A673 (cell line): ENCODE measurements around the gene CCN2. TPM values are rescaled to one million over a fixed set of nuclear protein-coding genes. Genes with fewer than 3 reads are reported as not detected.

Source experiments
- BruUV-seq: library from RNA; stranded (reverse); fragments of 400-500 nt; replicated peaks from 2 replicates; lab custom pipeline; 2021; lab: Mats Ljungman, UMichigan
- CTCF ChIA-PET: fragments of 300-600 bp; sonication (Branson Sonifier 250); formaldehyde crosslinking; loops from one replicate; lab custom pipeline; 2022; ENCODE audit warnings: antibody characterized with exemption; lab: Charles Lee
- POLR2A ChIA-PET: fragments of 300-600 bp; sonication (Branson Sonifier 250); formaldehyde crosslinking; loops from one replicate; lab custom pipeline; 2022; ENCODE audit warnings: antibody characterized with exemption; ENCODE audit not compliant: low non-redundant PET; lab: Charles Lee
- DNase-seq: peaks from one replicate; pipeline ENCODE4 v3.0.0-alpha.2; 2015; ENCODE audit warnings: low spot score
- H3K27ac ChIP-seq: fragments of 200-600 bp; sonication (generic); 2 replicates; pipeline ENCODE4 v1.5.1; 2016; ENCODE audit warnings: mixed run types, low read depth, mild to moderate bottlenecking, mixed read lengths, antibody characterized with exemption, low read length; ENCODE audit not compliant: poor library complexity, severe bottlenecking
- H3K27me3 ChIP-seq: fragments of 200-600 bp; sonication (generic); replicated peaks from 2 replicates; pipeline ENCODE4 v1.6.1; 2017; ENCODE audit warnings: mixed run types, low read depth, mild to moderate bottlenecking, mixed read lengths, antibody characterized with exemption, low read length; ENCODE audit not compliant: insufficient read depth, poor library complexity
- H3K36me3 ChIP-seq: fragments of 200-600 bp; sonication (generic); 2 replicates; pipeline ENCODE4 v1.6.1; 2016; ENCODE audit warnings: mixed run types, mild to moderate bottlenecking, mixed read lengths, antibody characterized with exemption, low read length; ENCODE audit not compliant: insufficient read depth, poor library complexity, severe bottlenecking
- H3K4me1 ChIP-seq: fragments of 200-600 bp; sonication (generic); 2 replicates; pipeline ENCODE4 v1.6.1; 2017; ENCODE audit warnings: mixed run types, mild to moderate bottlenecking, mixed read lengths, antibody characterized with exemption, low read length; ENCODE audit not compliant: insufficient read depth, poor library complexity, severe bottlenecking
- H3K4me3 ChIP-seq: fragments of 200-600 bp; sonication (generic); 2 replicates; pipeline ENCODE4 v1.5.1; 2016; ENCODE audit warnings: low read depth, mixed run types, mild to moderate bottlenecking, mixed read lengths, low read length; ENCODE audit not compliant: poor library complexity, severe bottlenecking
- H3K9me3 ChIP-seq: fragments of 200-600 bp; sonication (generic); 2 replicates; pipeline ENCODE4 v1.6.1; 2016; ENCODE audit warnings: mixed run types, low read depth, mild to moderate bottlenecking, mixed read lengths, antibody characterized with exemption, low read length; ENCODE audit not compliant: poor library complexity, severe bottlenecking
- CTCF ChIP-seq: fragments of 300-800, 200-600 bp; sonication (generic); conservative IDR thresholded peaks from 2 replicates; pipeline ENCODE4 v1.5.1; 2017; ENCODE audit warnings: low read depth, mild to moderate bottlenecking, antibody characterized with exemption, low read length, moderate library complexity, mixed read lengths
- EZH2 ChIP-seq: fragments of 200-600 bp; sonication (generic); IDR thresholded peaks from 2 replicates; pipeline ENCODE4 v1.6.1; 2017; ENCODE audit warnings: borderline replicate concordance, low read depth, mild to moderate bottlenecking, mixed read lengths, antibody characterized with exemption, low read length; ENCODE audit not compliant: poor library complexity, severe bottlenecking
- intact Hi-C: fragments of 100-400 bp; cut with micrococcal nuclease; formaldehyde crosslinking; loops from one replicate; pipeline ENCODE4 v1.10.0; 2022; ENCODE audit not compliant: unreplicated experiment
- total RNA-seq: library from RNA; stranded (reverse); gene quantifications from 2 replicates; pipeline ENCODE4 v1.2.3, GENCODE V29; 2021

The CCN2 gene
- total RNA-seq, 1 experiment from 2014 or later: 17.5 TPM

GRCh38 chr6:131998255-131998982 is 47.2 kb upstream of the CCN2 start:
- Histone ChIP-seq H3K4me1 (no peaks in the 10 kb centered on the region), H3K4me3 (no peak overlapping the region), H3K36me3 (no peaks in the 10 kb centered on the region), H3K27me3 (no peaks in the 10 kb centered on the region), H3K27ac (no peak overlapping the region), H3K9me3 (no peaks in the 10 kb centered on the region)
- BruUV-seq: no TSS peak
- CTCF ChIA-PET: no interaction called here
- TF ChIP-seq EZH2: no peak
- no peak for TF ChIP-seq CTCF
- intact Hi-C loops: no loop called here
- POLR2A ChIA-PET: no interaction called here
- DNase-seq: peak; percentile 14

DNA sequence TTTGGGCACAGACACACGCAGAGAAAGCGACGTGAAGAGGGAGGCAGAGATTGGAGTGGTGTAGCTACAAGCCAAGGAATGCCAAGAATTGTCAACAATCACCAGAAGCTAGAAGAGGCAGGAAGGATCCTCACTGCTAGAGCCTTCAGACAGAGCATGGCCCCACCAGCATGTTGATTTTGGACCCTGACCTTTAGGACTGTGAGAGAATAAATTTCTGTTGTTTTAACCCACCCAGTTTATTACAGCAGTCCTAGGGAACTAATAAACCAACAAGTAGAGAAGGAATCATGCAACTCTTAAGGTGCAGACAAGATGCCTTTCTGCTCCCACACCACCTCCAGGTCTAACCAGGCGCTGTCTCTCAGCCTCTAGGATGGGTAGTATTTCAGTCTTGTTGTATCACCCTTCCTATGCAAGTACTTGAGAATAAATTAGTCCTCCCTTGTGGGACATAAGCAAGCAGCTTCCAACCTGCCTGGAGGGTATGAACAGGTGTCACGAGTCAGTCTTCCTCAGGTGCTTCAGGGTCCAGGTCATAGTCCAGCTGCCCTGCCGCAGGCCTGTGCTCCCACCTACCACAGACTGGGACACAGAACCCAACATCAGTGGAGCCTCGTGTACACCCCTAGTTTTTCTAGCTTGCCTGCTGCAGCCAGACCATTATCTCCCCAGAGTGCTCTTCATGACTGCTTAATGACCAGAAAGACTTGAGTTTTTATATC is 46.4 kb upstream of the CCN2 start:
- BruUV-seq: no TSS peak
- no peak for DNase-seq
- Histone ChIP-seq H3K36me3 (no peaks in the 10 kb centered on the region), H3K27ac (no peak overlapping the region), H3K4me1 (no peaks in the 10 kb centered on the region), H3K27me3 (no peaks in the 10 kb centered on the region), H3K9me3 (no peaks in the 10 kb centered on the region), H3K4me3 (no peak overlapping the region)
- no peak for TF ChIP-seq EZH2
- no peak for TF ChIP-seq CTCF
- ChIA-PET POLR2A (no interaction called here), CTCF (no interaction called here)
- intact Hi-C loops: no loop called here

DNA sequence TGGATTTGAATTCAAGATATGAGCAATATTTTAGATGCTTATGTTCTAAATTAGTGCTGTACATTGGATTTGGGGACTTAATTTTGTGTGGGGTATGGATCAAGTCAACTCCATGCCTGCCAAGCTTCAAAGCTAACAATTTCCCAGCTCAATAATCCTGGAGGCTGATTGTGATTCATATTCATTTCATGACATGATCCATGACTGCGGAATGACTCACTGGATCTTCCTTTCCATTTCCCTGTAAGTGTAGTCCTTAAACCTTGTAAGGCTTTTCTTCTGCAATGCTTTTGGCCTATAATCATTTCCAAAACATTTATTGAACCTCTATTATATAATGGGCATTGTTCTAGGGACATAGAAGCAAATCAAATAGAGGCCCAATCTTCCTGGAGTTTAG is 44.7 kb upstream of the CCN2 start:
- CTCF ChIA-PET: no interaction called here
- peak; percentile 21 for DNase-seq
- BruUV-seq: no TSS peak
- TF ChIP-seq CTCF (no peak), EZH2 (no peak)
- Histone ChIP-seq H3K36me3 (no peaks in the 10 kb centered on the region), H3K4me3 (no peak overlapping the region), H3K27me3 (no peaks in the 10 kb centered on the region), H3K4me1 (no peaks in the 10 kb centered on the region), H3K9me3 (no peaks in the 10 kb centered on the region), H3K27ac (no peak overlapping the region)
- intact Hi-C loops: no loop called here
- POLR2A ChIA-PET: no interaction called here
